HEK293 (cell line): Measurements from ENCODE around the gene EBP.

Experiments
- CTCF ChIA-PET: fragments of 350-600 bp; formaldehyde crosslinking; extraction: SDS; loops from one replicate; lab custom pipeline; 2021; ENCODE audit warnings: antibody characterized with exemption; lab: Yijun Ruan, JAX
- POLR2A ChIA-PET: fragments of 300-600 bp; formaldehyde crosslinking; extraction: SDS; loops from one replicate; lab custom pipeline; 2020; ENCODE audit warnings: antibody characterized with exemption, inconsistent platforms; lab: Yijun Ruan, JAX
- H3K27ac ChIP-seq: fragments of 200-500 bp; sonication (Bioruptor generic); 2 replicates; pipeline ENCODE4 v1.5.1; 2014; ENCODE audit warnings: low read depth, low read length, control low read depth, inconsistent platforms; ENCODE audit errors: extremely low read depth
- H3K36me3 ChIP-seq, 2 experiments: fragments of 200-500 bp in 1 of 2; sonication (Bioruptor generic) in 1 of 2; 1 replicate in 1 of 2; 2 replicates in 1 of 2; pipeline ENCODE4 v1.5.1; 2014 to 2017; ENCODE audit warnings: inconsistent platforms in 2 of 2, low read length in 2 of 2; ENCODE audit not compliant: control insufficient read depth in 2 of 2, insufficient read depth in 1 of 2
- H3K4me1 ChIP-seq: fragments of 200-500 bp; sonication (Bioruptor generic); 2 replicates; pipeline ENCODE4 v1.5.1; 2014; ENCODE audit warnings: mild to moderate bottlenecking, low read length, inconsistent platforms; ENCODE audit not compliant: control insufficient read depth, insufficient read depth
- H3K4me3 ChIP-seq: 2 replicates; pipeline ENCODE4 v1.5.1; 2011; ENCODE audit warnings: low read depth, mild to moderate bottlenecking, control low read depth, low read length, moderate library complexity
- H3K9me3 ChIP-seq: fragments of 200-500 bp; sonication (Bioruptor generic); 2 replicates; pipeline ENCODE4 v1.5.1; 2014; ENCODE audit warnings: low read depth, low read length, inconsistent platforms; ENCODE audit not compliant: control insufficient read depth, insufficient read depth
- BCL11B ChIP-seq: fragments of 450-650 bp; formaldehyde crosslinking; IDR thresholded peaks from 2 replicates; pipeline ENCODE4 v1.5.1; 2016; ENCODE audit warnings: low read depth, missing biosample characterization, missing genetic modification characterization
- SP2 ChIP-seq: fragments of 450-650 bp; formaldehyde crosslinking; IDR thresholded peaks from 2 replicates; pipeline ENCODE4 v1.5.1; 2016; ENCODE audit warnings: missing biosample characterization, missing genetic modification characterization
- SP3 ChIP-seq: fragments of 450-650 bp; formaldehyde crosslinking; IDR thresholded peaks from 2 replicates; pipeline ENCODE4 v1.5.1; 2016; ENCODE audit warnings: missing biosample characterization, missing genetic modification characterization
- YY2 ChIP-seq: fragments of 450-650 bp; formaldehyde crosslinking; IDR thresholded peaks from 2 replicates; pipeline ENCODE4 v1.5.1; 2016; ENCODE audit warnings: missing biosample characterization, missing genetic modification characterization
- ZBTB17 ChIP-seq: fragments of 450-650 bp; formaldehyde crosslinking; IDR thresholded peaks from 2 replicates; pipeline ENCODE4 v1.5.1; 2016; ENCODE audit warnings: missing biosample characterization, missing genetic modification characterization
- ZFP69B ChIP-seq: fragments of 450-650 bp; formaldehyde crosslinking; IDR thresholded peaks from 2 replicates; pipeline ENCODE4 v1.5.1; 2016; ENCODE audit warnings: missing biosample characterization, missing genetic modification characterization
- ZIC2 ChIP-seq: fragments of 450-650 bp; formaldehyde crosslinking; IDR thresholded peaks from 2 replicates; pipeline ENCODE4 v1.5.1; 2016; ENCODE audit warnings: missing biosample characterization, missing genetic modification characterization
- ZNF138 ChIP-seq: fragments of 450-650 bp; formaldehyde crosslinking; IDR thresholded peaks from 2 replicates; pipeline ENCODE4 v1.5.1; 2016; ENCODE audit warnings: missing biosample characterization, missing genetic modification characterization, borderline replicate concordance
- ZNF140 ChIP-seq: fragments of 450-650 bp; formaldehyde crosslinking; IDR thresholded peaks from 2 replicates; pipeline ENCODE4 v1.5.1; 2016; ENCODE audit warnings: missing biosample characterization, missing genetic modification characterization
- ZNF311 ChIP-seq: fragments of 450-650 bp; formaldehyde crosslinking; IDR thresholded peaks from 2 replicates; pipeline ENCODE4 v1.5.1; 2017; ENCODE audit warnings: missing biosample characterization, missing genetic modification characterization, borderline replicate concordance
- ZNF510 ChIP-seq: fragments of 450-650 bp; formaldehyde crosslinking; IDR thresholded peaks from 2 replicates; pipeline ENCODE4 v1.5.1; 2018; ENCODE audit warnings: mild to moderate bottlenecking, missing genetic modification characterization, missing biosample characterization; ENCODE audit not compliant: insufficient replicate concordance
- ZNF623 ChIP-seq: fragments of 450-650 bp; formaldehyde crosslinking; IDR thresholded peaks from 2 replicates; pipeline ENCODE4 v1.5.1; 2016; ENCODE audit warnings: missing biosample characterization, missing genetic modification characterization
- ZNF639 ChIP-seq: fragments of 450-650 bp; formaldehyde crosslinking; IDR thresholded peaks from 2 replicates; pipeline ENCODE4 v1.5.1; 2016; ENCODE audit warnings: missing biosample characterization, missing genetic modification characterization
- ZNF664 ChIP-seq: fragments of 450-650 bp; formaldehyde crosslinking; IDR thresholded peaks from 2 replicates; pipeline ENCODE4 v1.5.1; 2016; ENCODE audit warnings: missing biosample characterization, missing genetic modification characterization
- ZNF692 ChIP-seq: fragments of 450-650 bp; formaldehyde crosslinking; IDR thresholded peaks from 2 replicates; pipeline ENCODE4 v1.5.1; 2016; ENCODE audit warnings: missing biosample characterization, missing genetic modification characterization
- ZNF707 ChIP-seq: fragments of 450-650 bp; formaldehyde crosslinking; IDR thresholded peaks from 2 replicates; pipeline ENCODE4 v1.5.1; 2016; ENCODE audit warnings: missing biosample characterization, missing genetic modification characterization
- ZNF76 ChIP-seq: fragments of 450-650 bp; formaldehyde crosslinking; IDR thresholded peaks from 2 replicates; pipeline ENCODE4; 2016; ENCODE audit warnings: low read depth, missing biosample characterization, missing genetic modification characterization, borderline replicate concordance
- ZNF776 ChIP-seq: fragments of 450-650 bp; formaldehyde crosslinking; IDR thresholded peaks from 2 replicates; pipeline ENCODE4 v1.5.0; 2017; ENCODE audit warnings: missing biosample characterization, missing genetic modification characterization, borderline replicate concordance
- ZNF785 ChIP-seq: fragments of 450-650 bp; formaldehyde crosslinking; IDR thresholded peaks from 2 replicates; pipeline ENCODE4 v1.5.1; 2016; ENCODE audit warnings: missing biosample characterization, missing genetic modification characterization
- TF ChIP-seq, protein P1 (sequence below): fragments of 450-650 bp; formaldehyde crosslinking; IDR thresholded peaks from 2 replicates; pipeline ENCODE4 v1.5.1; 2016; ENCODE audit warnings: missing biosample characterization, missing genetic modification characterization, low read depth
- TF ChIP-seq, protein P2 (sequence below): fragments of 450-650 bp; formaldehyde crosslinking; IDR thresholded peaks from 2 replicates; pipeline ENCODE4 v1.5.1; 2016; ENCODE audit warnings: missing biosample characterization, missing genetic modification characterization

EBP gene

GRCh38 chrX:48520455-48520854, 1.2 kb upstream of the EBP start:
- POLR2A ChIA-PET, result no interaction called here
- H3K27ac ChIP-seq, result no peak overlapping the region
- peaks cover 11 to 24% of the 10 kb centered on the region in 2 experiments for H3K36me3 ChIP-seq
- H3K4me3 ChIP-seq, result no peak overlapping the region
- H3K4me1 ChIP-seq, result no peaks in the 10 kb centered on the region
- TF ChIP-seq ZNF140 (tag by site-specific recombination) (no peak), ZNF311 (tag by site-specific recombination) (no peak), ZIC2 (tag by site-specific recombination) (no peak), SP3 (tag by site-specific recombination) (no peak), YY2 (tag by site-specific recombination) (no peak), ZNF639 (no peak), ZNF707 (no peak), ZNF776 (tag by site-specific recombination) (no peak), ZNF510 (tag by site-specific recombination) (no peak), ZNF138 (no peak), ZNF623 (tag by site-specific recombination) (no peak), BCL11B (tag by site-specific recombination) (no peak), ZNF785 (tag by site-specific recombination) (no peak), ZNF664 (tag by site-specific recombination) (no peak)
- TF ChIP-seq, protein P1, sequence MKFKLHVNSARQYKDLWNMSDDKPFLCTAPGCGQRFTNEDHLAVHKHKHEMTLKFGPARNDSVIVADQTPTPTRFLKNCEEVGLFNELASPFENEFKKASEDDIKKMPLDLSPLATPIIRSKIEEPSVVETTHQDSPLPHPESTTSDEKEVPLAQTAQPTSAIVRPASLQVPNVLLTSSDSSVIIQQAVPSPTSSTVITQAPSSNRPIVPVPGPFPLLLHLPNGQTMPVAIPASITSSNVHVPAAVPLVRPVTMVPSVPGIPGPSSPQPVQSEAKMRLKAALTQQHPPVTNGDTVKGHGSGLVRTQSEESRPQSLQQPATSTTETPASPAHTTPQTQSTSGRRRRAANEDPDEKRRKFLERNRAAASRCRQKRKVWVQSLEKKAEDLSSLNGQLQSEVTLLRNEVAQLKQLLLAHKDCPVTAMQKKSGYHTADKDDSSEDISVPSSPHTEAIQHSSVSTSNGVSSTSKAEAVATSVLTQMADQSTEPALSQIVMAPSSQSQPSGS (tag by site-specific recombination), result no peak
- H3K9me3 ChIP-seq, result no peaks in the 10 kb centered on the region
- CTCF ChIA-PET, result interaction anchor here (0.7 kb wide), 1 partner anchor 1726 kb away, joined by 3 read pairs; no protein-coding TSS in a partner anchor

GRCh38 chrX:48520976-48521352, 644 bp upstream of the EBP start:
- H3K36me3 ChIP-seq, result peaks cover 16 to 22% of the 10 kb centered on the region in 2 experiments
- no peaks in the 10 kb centered on the region for H3K4me1 ChIP-seq
- ChIA-PET POLR2A (interaction anchor here (1.2 to 2.7 kb wide), 2 partner anchors 19 to 111 kb away, joined by 10 to 16 read pairs; partner anchors contain the start of gene TBC1D25), CTCF (no interaction called here)
- peak overlapping the region; percentile 37 for H3K4me3 ChIP-seq
- TF ChIP-seq ZNF623 (tag by site-specific recombination) (no peak), ZNF692 (tag by site-specific recombination) (peak; percentile 65; the same call in 1 of the 2 replicates), SP2 (tag by site-specific recombination) (peak; percentile 51), ZBTB17 (tag by site-specific recombination) (peak; percentile 82), ZFP69B (tag by site-specific recombination) (peak; percentile 58; the same call in 1 of the 2 replicates), ZNF76 (tag by site-specific recombination) (peak; percentile 6; the same call in 1 of the 2 replicates)
- TF ChIP-seq, protein P2, sequence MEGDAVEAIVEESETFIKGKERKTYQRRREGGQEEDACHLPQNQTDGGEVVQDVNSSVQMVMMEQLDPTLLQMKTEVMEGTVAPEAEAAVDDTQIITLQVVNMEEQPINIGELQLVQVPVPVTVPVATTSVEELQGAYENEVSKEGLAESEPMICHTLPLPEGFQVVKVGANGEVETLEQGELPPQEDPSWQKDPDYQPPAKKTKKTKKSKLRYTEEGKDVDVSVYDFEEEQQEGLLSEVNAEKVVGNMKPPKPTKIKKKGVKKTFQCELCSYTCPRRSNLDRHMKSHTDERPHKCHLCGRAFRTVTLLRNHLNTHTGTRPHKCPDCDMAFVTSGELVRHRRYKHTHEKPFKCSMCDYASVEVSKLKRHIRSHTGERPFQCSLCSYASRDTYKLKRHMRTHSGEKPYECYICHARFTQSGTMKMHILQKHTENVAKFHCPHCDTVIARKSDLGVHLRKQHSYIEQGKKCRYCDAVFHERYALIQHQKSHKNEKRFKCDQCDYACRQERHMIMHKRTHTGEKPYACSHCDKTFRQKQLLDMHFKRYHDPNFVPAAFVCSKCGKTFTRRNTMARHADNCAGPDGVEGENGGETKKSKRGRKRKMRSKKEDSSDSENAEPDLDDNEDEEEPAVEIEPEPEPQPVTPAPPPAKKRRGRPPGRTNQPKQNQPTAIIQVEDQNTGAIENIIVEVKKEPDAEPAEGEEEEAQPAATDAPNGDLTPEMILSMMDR (tag by site-specific recombination), result no peak
- H3K9me3 ChIP-seq, result no peaks in the 10 kb centered on the region
- H3K27ac ChIP-seq, result peak overlapping the region; percentile 58; the same call in 1 of the 2 replicates
